GM18517 (cell line): Measurements from ENCODE around the gene LGR6.
"Not testable (repeated sequence)": the region's sequence is repeated elsewhere in the genome, so short reads cannot be mapped to it uniquely, and the experiment has no call there.

Source experiments
- ATAC-seq: cut with Tn5 transposase; IDR thresholded peaks from one replicate; pipeline ENCODE4 v1.9.1; 2021; ENCODE audit warnings: mild to moderate bottlenecking, moderate library complexity; ENCODE audit not compliant: unreplicated experiment

Gene LGR6

DNA sequence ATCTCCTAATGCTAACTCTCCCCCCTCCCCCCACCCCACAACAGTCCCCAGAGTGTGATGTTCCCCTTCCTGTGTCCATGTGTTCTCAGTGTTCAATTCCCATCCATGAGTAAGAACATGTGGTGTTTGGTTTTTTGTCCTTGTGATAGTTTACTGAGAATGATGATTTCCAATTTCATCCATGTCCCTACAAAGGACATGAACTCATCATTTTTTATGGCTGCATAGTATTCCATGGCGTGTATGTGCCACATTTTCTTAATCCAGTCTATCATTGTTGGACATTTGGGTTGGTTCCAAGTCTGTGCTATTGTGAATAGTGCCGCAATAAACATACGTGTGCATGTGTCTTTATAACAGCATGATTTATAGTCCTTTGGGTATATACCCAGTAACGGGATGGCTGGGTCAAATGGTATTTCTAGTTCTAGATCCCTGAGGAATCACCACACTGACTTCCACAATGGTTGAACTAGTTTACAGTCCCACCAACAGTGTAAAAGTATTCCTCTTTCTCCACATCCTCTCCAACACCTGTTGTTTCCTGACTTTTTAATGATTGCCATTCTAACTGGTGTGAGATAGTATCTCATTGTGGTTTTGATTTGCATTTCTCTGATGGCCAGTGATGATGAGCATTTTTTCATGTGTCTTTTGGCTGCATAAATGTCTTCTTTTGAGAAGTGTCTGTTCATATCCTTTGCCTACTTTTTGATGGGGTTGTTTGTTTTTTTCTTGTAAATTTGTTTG, 67.8 kb downstream of the LGR6 start:
- ATAC-seq = not testable (repeated sequence)

DNA sequence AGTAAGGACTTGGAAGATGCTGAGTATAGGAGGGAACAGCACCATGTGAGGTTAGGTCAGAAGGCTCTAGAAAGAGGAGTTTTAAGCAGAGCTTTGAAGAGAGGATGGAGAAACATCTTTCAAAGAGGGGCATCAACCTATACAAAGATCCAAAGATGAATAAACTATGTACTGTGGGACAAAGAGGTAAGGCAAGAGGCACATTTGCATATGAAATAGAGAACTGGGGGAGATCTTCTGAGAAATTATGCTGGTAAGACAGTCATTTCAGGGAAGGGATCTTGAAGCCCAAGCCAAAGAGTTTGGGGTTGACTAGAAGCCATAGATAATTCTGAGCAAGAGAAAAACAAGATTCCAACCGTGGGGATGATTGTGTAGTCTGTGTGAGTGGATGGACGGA, 70.0 kb downstream of the LGR6 start:
- no peak for ATAC-seq

DNA sequence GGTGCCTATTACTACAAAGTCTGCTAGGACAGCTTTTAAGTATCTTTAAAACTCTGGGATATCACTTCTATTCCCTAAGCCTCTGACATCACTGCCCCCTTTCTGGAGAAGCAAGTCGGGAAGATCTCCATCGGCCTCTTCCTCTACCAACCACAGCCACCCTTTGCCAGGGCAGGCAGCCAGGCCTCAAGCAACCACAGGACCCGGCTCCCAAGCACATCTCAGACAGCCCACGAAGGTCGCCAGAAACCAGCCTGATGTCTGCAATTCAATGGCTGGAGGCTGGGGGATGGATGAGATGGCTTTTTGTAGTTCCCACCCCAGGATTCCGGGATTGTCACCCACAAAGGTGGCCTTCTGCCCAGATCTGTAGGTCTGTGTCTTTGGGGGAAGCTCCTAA, 70.7 kb downstream of the LGR6 start:
- no peak for ATAC-seq

DNA sequence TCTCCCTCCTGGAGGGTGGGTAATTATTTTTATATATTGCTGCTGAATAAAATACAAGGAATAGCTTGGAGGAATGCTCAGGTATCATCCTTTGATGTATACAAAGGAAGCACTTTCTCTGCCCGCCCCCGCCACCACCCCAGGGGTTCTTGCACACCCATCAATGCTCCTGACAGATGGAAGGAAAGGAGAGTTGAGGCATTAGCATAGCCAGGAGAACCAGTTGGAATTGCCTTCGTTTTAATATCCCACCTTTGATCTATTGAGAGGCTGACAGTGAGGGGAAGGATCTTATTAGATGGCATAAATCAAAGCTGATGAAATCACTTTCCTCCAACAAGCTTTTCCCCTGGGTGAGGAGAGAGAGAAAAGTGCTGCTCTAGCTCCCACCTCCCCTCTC, 71.1 kb downstream of the LGR6 start:
- no peak for ATAC-seq

DNA sequence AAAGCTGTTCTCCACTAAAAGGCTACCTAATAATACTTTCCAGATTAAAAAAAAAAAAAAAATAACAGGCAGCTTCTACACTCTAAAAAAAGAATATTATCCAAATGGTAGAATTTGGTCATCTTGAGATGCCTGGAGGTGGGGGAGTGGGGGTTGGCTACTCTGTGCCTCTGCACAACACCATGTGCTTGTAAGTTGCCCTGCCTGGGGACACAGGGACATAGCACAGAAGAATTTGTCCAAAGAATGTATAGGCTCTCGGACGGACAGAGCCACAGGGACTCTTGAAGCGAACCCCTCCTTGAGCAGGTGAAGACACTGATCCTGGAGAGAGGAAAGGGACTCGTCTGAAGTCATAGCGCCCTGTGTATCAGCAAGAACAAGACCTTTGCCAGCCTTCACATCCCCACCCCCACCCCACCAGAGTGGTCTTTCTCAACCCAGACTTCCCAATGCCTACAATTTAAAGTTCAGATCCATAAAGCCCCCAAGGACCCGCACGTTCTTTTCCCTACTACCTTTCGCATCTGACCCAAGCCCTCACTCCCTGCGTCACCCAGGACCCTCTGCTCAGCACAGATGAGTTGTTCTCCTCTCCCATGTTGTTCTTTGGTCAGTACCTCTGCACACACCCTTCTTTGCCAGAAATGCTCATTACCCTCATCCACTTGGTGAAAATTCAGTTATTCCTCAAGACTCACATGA, 72.6 kb downstream of the LGR6 start:
- ATAC-seq = no peak

DNA sequence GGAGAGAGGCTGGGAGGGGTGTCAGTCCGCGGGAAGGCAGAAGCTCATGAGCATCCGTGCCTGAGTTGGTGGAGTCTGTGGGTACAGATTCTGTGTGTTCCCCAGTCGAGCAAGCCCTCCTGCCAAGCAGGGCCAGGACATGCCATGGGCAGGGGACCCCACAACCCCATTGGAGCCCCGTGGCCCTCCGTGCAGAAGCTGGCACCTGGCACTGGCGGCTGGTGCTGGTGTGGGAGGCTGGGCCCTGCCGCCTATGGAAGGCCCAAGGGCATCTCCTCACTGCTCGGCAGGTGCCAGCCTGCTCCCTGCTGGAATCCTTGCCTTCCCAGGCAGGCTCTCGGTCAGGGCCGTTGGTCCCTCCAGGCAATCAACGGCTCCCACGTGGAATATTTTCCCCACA, 74.4 kb downstream of the LGR6 start:
- no peak for ATAC-seq

DNA sequence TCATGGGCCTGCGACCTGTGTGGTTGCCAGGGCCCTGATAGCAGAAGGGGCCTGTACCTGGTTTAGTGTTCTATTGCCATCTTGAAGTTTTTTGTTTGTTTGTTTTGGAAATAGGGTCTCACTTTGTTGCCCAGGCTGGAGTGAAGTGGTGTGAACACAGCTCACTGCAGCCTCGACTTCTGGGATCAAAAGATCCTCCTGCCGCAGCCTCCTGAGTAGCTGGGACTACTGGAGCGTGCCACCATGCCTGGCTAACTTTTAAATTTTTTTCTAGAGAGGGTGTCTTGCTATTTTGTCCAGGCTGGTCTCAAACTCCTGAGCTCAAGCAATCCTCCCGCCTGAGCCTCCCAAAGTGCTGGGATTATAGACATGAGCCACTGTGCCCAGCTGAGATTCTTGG, 75.2 kb downstream of the LGR6 start:
- no peak for ATAC-seq

DNA sequence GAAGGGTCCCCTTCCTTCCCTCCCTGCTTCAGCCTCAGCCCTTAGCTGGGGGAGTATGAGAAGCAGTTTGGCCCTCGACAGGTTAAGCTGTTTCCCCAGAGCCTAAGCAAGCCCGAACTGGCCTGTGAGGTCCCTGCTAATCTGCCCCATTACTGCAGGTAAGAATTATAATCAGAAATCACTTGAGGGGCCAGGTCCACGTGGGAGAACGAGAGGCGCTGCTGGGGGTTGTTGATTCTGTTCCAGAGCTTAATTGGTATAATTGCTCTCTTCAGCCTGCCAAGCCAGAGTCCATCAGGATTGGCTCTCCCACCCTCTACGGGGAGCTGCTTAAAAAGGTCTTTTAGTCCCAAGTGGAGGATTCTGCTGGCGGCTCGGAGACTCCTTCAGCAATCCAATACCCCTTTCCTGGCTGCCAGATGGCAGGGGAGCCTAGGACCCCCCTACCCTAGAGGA, 77.3 kb downstream of the LGR6 start:
- no peak for ATAC-seq

DNA sequence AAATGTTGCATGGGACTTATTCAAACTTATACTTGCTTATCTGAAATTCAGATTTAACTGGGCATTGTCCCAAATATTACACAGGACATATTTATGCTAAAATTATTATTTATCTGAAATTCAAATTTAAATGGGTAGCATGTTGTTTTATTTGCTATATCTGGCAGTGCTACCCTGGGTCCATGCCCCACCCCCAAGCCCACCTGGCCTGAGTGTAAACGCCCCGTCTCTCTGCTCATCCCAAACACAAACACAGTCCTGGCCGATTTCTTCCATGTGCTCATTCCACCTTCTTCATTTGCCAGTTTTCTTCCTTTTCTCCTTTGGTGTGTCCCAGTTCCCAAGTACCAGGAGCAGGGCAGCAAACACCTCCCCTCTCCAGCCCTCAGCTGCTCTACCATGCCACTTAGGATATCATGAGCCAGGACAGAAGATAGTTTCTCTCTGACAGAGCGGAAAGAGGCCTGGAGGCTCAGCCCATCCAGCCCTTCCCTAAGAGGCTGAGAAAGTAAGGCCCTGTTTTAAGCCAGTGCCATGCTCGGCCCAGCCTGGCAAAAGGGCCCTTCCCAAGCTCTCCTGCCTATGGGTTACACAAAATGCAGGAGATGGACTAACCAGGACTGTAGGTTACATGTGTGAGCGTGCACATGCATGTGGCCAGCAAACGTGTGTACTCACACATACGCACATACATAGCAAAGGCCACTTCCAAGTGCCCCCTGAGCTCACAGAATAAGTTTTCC, 78.7 kb downstream of the LGR6 start:
- ATAC-seq = no peak

DNA sequence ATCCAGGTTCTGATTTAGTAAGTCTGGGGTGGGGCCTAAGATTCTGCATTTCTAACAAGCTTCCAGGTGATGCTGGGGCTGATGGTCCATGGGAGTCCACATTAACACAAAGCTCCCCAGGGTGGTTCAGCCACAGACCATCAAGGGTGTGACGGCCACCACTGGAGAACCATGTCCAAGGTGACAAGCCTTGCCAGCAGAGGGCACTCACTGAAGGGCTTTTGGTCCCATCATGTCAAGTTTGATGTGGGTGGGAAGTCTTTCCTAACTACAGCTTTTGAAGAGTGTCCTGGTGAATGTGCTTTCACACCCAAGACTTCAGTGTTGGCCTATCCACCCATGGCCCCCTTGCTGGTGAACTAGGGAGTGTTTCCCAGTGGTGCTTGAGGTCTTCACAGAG, 81.0 kb downstream of the LGR6 start:
- ATAC-seq = no peak

DNA sequence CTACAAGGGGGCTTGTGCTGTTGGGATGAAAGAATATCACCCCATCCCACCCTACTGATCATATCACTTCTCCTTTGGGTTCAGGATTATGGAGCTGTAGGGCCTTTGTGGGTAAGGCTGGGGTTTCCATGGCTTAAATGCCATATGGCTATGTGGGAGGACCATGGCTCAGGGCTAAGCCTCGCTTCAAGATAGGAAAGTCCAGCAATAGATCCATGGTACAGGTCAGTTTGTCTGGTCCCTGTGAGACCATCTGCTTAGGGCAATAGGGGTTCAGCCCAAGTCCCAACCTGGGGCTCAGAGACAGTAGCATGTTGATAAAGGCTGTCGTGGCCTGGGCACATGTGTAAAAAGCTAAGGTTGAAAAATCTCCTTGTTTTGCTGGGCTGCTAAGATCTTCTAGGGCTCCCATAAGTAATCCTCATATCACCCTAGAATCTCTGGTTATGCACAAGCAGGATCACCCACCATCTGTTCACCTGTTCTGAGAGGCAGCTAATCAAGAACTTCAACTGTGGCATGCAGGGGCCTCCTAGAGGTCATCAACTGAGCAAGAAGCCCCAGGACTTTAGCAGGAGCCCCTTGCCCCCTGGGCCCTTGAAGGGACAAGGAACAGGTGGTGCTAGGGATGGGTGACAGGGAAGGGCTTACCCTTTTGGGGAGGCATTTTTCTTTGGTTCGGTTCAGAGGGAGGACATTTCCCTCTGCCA, 81.6 kb downstream of the LGR6 start:
- no peak for ATAC-seq

DNA sequence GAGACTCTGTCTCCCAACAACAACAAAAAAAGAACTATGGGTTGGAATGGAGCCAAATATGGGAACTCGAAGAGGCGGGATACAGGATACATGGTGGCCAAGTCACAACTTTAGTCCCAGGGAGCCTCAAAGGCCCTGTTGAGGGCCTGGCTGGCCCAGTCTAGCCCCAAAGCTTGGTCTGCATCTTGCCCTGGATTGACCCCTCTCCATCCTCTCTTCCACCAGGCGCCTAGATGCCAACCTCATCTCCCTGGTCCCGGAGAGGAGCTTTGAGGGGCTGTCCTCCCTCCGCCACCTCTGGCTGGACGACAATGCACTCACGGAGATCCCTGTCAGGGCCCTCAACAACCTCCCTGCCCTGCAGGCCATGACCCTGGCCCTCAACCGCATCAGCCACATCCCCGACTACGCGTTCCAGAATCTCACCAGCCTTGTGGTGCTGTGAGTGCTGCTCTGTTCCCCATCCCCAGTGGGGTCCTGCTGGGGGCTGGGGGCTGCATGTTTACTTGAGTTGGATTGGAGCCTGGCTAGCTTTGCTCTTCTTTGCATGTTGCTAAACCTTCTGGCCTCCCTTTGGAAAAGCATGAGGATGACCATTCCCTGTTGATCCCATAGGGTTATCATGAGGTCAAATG, 82.6 kb downstream of the LGR6 start:
- no peak for ATAC-seq

DNA sequence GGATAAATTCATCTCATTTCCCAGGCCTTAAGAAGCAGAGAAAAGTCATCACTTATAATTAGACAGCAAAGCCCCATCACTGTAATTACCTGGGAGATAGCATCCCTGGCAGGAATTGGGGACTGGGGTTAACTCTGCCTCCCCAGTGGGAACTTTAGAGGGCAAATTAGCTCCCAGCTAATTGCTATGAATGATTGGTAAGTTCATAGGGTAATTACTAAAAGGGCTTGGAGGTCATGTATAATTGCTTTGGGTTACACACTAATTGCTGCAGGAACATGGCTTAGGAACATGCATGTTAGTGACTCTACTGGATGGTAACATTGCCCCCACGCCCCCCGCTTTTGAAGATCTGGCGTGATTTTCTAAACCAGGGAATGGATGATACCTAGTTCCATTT, 83.3 kb downstream of the LGR6 start:
- no peak for ATAC-seq

DNA sequence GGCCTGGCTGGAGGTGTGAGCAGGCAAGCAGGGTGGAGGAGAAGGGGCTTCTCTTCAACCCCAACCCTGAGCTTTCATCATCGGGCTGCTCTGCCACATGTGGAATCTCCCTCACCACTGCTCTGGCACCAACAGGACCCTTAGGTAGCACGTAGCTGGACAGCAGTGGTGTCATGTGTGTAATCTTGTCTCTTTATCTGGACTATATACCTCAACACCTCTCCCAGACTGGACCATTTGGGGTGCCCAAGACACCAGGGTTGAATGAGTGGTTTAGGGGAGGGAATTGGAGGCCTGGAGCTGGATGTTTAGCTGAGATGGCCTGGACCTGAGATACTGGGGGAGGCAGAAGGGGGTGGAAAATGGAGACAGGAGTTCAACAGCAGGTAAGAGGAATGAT, 85.2 kb downstream of the LGR6 start:
- no peak for ATAC-seq

DNA sequence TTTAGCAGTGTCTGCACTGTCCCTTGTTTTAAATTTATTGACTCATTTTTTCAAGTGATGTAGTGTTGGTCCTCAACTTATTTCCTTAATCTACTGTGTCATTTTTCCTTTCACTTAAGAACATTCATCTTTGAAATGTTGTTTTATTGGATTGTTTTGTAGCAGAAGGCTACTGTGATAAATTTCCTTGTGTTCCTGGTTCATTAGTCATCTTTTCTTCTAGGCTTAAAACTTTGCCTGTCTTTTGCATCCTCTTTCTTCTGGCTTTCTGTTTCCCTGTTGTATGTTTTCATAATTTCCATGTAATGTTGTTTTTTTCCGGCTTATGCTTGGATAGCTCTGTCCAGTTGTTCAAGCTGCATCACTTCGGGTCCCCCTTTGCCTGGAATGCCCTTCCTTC, 86.2 kb downstream of the LGR6 start:
- no peak for ATAC-seq

DNA sequence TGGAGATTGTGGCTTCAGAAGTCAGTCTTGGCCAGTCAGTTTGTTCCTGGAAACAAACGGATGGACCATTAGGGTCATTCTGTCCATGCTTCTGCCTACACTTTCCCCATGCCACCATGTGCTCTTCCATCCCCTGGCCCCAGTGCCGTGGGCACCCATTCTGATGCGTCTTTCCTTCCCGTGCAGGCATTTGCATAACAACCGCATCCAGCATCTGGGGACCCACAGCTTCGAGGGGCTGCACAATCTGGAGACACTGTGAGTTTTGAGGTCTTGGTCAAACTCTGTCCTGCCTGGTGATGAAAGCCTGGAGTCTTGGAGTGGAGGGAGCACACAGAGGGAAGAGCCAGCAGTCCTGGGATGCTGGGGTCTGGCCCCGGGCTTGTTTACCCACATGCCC, 87.0 kb downstream of the LGR6 start:
- no peak for ATAC-seq

DNA sequence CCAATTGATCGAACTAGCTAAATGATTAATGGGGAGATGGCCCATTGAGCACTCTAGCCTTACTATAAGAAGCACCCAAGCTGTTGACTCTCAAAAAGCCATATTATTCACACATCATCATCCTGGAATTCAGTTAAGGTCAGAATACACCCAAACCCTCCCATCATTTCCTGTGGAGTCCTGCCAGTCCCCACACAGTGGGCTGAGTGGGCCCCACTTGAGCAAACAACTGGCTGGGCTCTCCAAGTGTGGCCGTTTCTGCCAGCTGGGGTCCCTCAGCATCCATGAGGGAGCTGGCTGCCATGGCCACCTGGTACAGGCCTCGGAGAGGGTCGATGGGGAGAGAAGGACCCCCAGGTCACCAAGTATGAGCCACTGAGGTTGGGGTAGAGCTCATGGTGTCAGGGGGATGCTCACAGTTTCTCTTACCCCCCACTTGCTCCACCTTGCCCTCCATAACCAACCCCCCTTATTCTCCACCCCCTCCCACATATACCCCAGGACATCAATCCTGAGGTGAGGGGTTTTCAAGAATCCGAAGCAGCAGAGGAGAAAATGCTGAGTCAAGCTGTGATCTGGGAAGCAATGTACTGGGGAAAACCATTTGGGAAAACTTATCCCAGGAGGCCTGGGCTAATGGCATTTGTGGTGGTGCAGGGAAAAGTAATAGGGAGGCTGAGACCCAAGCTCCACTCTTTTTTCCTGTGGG, 87.9 kb downstream of the LGR6 start:
- ATAC-seq = no peak

DNA sequence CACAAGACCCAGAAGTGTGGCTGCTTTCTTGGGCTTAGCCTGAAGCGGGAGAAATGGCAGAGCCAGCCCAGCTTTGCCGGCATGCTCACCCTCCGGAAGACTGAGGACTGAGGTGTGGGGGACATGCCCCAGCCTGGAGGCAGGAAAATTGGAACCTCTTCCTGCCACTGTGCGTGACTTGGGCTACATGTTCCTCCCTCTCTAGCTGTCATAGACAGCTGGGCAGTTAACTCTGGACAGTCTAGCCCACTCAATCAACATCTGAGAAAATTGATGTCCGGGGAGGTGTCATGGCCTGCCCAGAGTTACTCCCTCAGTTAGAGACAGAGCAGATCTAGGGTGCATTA, 88.4 kb downstream of the LGR6 start:
- ATAC-seq = no peak

DNA sequence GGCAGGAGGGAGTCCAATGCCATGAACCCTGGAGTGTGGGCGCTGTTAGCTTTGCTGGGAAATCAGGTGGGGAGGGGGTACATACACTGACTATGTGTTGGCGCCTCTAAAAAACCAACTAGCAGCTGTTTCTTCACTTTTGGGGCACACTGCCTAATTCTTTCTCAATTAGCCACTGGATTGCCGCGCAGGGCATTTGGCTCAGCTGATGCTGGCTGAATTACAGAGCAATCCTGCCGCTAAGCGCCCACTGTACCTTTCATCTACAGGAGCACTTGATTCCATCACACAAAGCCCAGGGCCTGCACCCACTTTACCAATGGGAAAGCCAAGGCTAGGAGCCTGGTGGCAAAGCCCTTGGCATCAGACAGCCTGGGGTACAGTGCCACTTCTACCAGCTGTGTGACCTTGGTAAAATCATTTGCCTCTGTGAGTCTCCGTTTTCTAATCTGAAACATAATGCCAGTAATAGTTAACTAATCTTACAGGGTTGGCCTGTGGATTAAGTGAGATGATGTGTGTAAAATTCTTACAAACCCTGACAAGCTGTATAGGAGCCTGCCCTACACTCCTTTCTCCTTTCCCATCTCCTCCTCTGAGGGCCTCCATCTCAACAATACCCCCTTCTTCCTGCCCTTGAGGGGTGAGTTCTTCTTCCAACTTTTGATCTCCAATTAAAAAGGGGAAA, 89.1 kb downstream of the LGR6 start:
- no peak for ATAC-seq

DNA sequence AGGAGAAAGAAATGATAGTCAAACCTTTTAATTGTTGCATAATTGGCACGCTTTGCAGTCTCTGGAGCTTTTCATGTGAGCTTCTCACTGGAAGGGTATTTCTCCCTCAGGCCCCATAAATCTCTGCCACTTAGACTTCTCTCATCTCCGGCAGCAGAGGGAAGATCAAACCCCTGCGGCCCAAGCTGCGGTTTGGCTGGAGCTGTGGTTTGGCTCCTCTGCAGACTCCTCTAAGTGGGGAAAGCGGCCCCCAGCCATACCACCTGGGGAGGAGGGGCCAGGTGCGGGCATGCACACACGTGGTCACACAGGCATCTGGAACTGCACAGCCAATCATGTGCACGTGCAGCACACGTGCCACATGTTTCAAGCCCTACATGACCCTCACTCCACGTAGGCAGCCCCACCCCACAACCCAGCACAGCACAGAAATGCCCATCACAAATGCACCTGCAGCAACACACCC, 89.8 kb downstream of the LGR6 start:
- no peak for ATAC-seq
